Measurements from ENCODE around the gene SCMH1. TPM values are rescaled to one million over a fixed set of nuclear protein-coding genes. Genes with fewer than 3 reads are reported as not detected.
A peak's percentile ranks its signal among the peaks of the same experiment; 100 is the strongest.

The SCMH1 gene
- total RNA-seq, 3 donors from 2014 or later: 37.0 to 93.4 (median 53.4) TPM

DNA sequence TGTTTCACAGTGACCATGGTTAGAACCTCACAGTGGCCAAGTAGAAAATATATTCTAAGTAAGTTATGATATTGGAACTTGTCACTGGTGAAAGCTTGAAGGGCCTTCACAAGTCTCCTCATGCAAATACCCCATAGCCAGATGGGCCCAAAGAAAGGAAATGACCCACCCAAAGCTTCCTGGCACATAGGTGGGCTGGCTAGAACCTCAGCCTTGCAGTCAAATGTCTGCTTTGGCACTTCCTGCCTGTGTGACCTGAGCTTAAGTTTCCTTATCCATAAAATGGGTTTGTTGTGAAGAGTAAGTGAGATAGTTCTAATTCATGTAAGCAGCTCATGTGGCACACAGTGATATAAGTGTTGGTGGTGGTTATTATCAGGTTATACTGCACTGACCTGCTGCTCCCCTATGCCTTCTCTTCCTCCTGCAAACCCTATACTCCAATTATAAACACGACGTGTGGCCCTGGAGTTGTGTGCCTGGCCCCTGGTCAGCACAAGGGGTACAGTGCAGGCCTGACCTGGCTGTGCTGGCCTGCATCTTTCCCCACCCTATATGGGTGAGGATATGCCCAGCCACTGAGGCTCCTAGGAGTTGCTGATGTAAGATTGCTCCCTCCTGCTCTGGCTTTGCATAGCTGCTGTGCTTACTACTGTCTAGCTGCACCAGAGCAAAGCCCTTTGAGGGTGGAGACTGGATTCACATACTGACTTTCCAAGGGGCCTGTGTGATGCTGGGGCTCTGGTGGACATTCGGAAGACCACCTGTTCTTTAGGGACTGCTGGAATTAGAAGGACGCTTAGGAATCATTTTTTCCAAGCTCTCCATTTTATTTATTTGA is 215.9 kb downstream of the SCMH1 start:
- no peak for TF ChIP-seq POLR2A (IDR thresholded peaks at IDR 0.05)
- TF ChIP-seq, protein P1, sequence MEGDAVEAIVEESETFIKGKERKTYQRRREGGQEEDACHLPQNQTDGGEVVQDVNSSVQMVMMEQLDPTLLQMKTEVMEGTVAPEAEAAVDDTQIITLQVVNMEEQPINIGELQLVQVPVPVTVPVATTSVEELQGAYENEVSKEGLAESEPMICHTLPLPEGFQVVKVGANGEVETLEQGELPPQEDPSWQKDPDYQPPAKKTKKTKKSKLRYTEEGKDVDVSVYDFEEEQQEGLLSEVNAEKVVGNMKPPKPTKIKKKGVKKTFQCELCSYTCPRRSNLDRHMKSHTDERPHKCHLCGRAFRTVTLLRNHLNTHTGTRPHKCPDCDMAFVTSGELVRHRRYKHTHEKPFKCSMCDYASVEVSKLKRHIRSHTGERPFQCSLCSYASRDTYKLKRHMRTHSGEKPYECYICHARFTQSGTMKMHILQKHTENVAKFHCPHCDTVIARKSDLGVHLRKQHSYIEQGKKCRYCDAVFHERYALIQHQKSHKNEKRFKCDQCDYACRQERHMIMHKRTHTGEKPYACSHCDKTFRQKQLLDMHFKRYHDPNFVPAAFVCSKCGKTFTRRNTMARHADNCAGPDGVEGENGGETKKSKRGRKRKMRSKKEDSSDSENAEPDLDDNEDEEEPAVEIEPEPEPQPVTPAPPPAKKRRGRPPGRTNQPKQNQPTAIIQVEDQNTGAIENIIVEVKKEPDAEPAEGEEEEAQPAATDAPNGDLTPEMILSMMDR (IDR thresholded peaks at IDR 0.05): no peak
- no peak for TF ChIP-seq POLR2AphosphoS5 (IDR thresholded peaks at IDR 0.05)
- intact Hi-C loops (cut with DNase I; ENCODE audit: low total_unique reads): no loop called here

DNA sequence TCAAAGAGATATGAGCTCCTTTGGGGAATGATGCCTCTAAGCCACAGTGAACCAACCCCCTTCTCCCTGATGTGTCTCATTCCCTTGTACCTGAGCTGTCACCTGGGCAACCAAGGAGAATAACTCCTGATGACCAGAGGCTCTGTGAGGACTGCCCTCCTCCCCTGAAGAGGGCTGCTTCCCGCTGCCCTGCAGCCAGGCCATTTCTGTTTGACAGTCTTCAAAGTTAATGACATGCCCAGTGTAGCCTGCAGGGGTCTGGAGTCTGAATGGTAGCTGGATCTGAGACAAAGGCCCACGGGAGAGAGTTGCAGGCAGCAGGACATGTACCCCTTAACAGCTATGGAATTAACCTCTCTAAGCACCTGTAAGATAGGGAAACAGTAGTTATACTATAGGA is 217.2 kb downstream of the SCMH1 start:
- Histone ChIP-seq H3K27ac (no peak overlapping the region), H3K36me3 (no peaks in the 10 kb centered on the region), H3K9me3 (no peaks in the 10 kb centered on the region), H3K4me1 (no peaks in the 10 kb centered on the region), H3K4me3 (no peak overlapping the region), H3K27me3 (no peaks in the 10 kb centered on the region)
- no peak for DNase-seq (ENCODE audit: low spot score in 2 of 2)
- intact Hi-C loops (cut with DNase I; ENCODE audit: low total_unique reads): loop anchor here (5.0 kb wide), 1 partner anchor 1652 kb away; no protein-coding TSS in a partner anchor
- TF ChIP-seq, protein P1 (IDR thresholded peaks at IDR 0.05): no peak
- TF ChIP-seq POLR2A (IDR thresholded peaks at IDR 0.05): no peak
- TF ChIP-seq POLR2AphosphoS5 (IDR thresholded peaks at IDR 0.05): no peak

More for the DNA sequence above, 215.9 kb downstream of the SCMH1 start:
- Histone ChIP-seq H3K9me3 (no peaks in the 10 kb centered on the region), H3K4me1 (no peaks in the 10 kb centered on the region), H3K27ac (no peak overlapping the region), H3K27me3 (no peaks in the 10 kb centered on the region), H3K4me3 (no peak overlapping the region), H3K36me3 (no peaks in the 10 kb centered on the region)
- no peak for DNase-seq (ENCODE audit: low spot score in 2 of 2)

DNA sequence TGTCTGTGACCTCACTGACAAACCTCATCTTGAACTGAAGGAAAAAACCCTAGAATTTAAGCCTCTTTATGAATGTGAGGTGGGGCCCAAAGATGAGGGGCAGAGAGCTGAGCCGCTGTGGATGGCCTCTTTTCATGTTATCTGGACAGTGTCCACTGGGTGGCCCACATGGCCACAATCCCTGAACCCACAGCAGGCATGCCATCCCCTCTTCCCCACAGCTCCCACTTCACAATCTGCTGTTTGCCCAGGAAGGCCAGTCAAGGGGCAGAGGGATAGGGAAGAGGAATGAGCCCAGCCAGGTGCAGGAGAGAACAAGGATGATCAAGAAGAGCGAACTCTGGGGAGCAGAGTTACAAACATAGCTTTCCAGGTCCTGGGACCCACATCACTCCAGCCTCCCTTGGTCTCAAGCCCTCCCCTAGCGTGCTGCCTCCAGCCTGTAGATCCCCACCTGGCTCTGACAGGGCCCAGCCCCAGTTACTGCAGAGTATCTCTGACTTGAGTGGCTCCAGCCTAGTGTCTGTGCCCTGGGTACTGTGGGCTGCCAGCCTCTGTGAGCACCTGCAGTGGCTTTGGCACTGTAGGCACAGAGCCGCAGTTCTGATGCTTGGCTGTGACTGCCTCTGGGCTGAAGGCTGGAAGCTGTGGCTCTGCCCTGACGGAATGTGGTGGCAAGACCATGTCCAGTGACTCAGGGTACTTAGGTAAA is 218.7 kb downstream of the SCMH1 start:
- intact Hi-C loops (cut with DNase I; ENCODE audit: low total_unique reads): loop anchor here (5.0 kb wide), 1 partner anchor 1654 kb away; no protein-coding TSS in a partner anchor
- no peaks in the 10 kb centered on the region for H3K36me3 ChIP-seq
- no peak overlapping the region for H3K4me3 ChIP-seq
- no peak overlapping the region for H3K27ac ChIP-seq
- TF ChIP-seq POLR2AphosphoS5 (IDR thresholded peaks at IDR 0.05) (no peak), POLR2A (IDR thresholded peaks at IDR 0.05) (no peak)
- TF ChIP-seq, protein P1 (IDR thresholded peaks at IDR 0.05): peak in 1 of 3 donors; percentile 12
- DNase-seq (ENCODE audit: low spot score in 2 of 2): no peak
- H3K4me1 ChIP-seq: no peaks in the 10 kb centered on the region
- H3K9me3 ChIP-seq: no peaks in the 10 kb centered on the region
- no peaks in the 10 kb centered on the region for H3K27me3 ChIP-seq

DNA sequence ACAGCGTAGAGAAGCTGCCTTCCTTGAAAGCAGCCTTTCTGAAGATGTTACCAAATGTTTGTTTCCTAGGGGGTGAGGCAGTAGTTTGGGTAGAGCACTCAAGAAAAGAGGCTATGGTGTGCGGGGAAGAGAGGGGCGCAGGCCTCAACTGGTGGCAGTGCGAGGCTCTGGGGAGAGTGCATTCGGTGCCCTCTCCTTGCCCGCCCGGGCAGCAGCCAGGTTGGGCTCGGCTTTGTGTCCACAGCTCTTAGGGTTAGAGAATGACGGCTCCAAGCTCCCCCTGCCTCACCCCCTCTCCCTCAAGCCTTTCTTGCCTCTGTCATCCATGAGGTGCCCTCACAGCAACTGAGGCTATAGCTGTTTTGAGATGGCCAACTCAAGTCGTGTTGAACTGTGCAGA is 219.7 kb downstream of the SCMH1 start:
- intact Hi-C loops (cut with DNase I; ENCODE audit: low total_unique reads): loop anchor here (5.0 kb wide), 1 partner anchor 1655 kb away; no protein-coding TSS in a partner anchor
- no peaks in the 10 kb centered on the region for H3K36me3 ChIP-seq

More for the DNA sequence above, 219.7 kb downstream of the SCMH1 start:
- Histone ChIP-seq H3K9me3 (no peaks in the 10 kb centered on the region), H3K27ac (no peak overlapping the region), H3K4me3 (no peak overlapping the region), H3K4me1 (no peaks in the 10 kb centered on the region), H3K27me3 (no peaks in the 10 kb centered on the region)
- TF ChIP-seq, protein P1 (IDR thresholded peaks at IDR 0.05): no peak
- no peak for TF ChIP-seq POLR2AphosphoS5 (IDR thresholded peaks at IDR 0.05)
- TF ChIP-seq POLR2A (IDR thresholded peaks at IDR 0.05): no peak
- DNase-seq (ENCODE audit: low spot score in 2 of 2): no peak

All from breast epithelium (tissue), 4 donors.